GM12878 (cell line): ENCODE results near the gene ADAR. TPM values are rescaled to one million over a fixed set of nuclear protein-coding genes. Genes with fewer than 3 reads are reported as not detected.
A peak's percentile ranks its signal among the peaks of the same experiment; 100 is the strongest.

Experiments
- CBFB ChIP-seq: IDR thresholded peaks from 2 replicates; pipeline ENCODE4 v1.6.1; 2016; ENCODE audit warnings: antibody characterized with exemption, low read depth
- CBX3 ChIP-seq: fragments of 200-600 bp; sonication (generic); IDR thresholded peaks from 2 replicates; pipeline ENCODE4 v1.6.1; 2016; ENCODE audit warnings: low read depth, borderline replicate concordance
- CREB1 ChIP-seq: IDR thresholded peaks from 2 replicates; pipeline ENCODE4 v1.6.1; 2012; ENCODE audit warnings: low read depth, mild to moderate bottlenecking, inconsistent platforms
- HDAC6 ChIP-seq: fragments of 200-600 bp; sonication (generic); IDR thresholded peaks from one replicate; pipeline ENCODE4 v1.8.0; 2017; ENCODE audit warnings: antibody characterized with exemption; ENCODE audit not compliant: unreplicated experiment
- JUNB ChIP-seq: IDR thresholded peaks from 2 replicates; pipeline ENCODE4 v1.6.1; 2016; ENCODE audit warnings: antibody characterized with exemption, mild to moderate bottlenecking
- MEF2B ChIP-seq: fragments of 450-650 bp; IDR thresholded peaks from 2 replicates; pipeline ENCODE4 v1.6.1; 2018; ENCODE audit warnings: mild to moderate bottlenecking, moderate library complexity; ENCODE audit not compliant: partially characterized antibody, poor library complexity, severe bottlenecking
- MLLT1 ChIP-seq: fragments of 450-650 bp; IDR thresholded peaks from 2 replicates; pipeline ENCODE4 v1.6.1; 2016; ENCODE audit warnings: mild to moderate bottlenecking
- MXI1 ChIP-seq: fragments of 150-350 bp; IDR thresholded peaks from 2 replicates; pipeline ENCODE4 v1.6.1; 2011; ENCODE audit warnings: low read depth, mild to moderate bottlenecking, inconsistent platforms, low read length, improper control_type of control experiment
- MYB ChIP-seq: fragments of 150-350 bp; IDR thresholded peaks from 2 replicates; pipeline ENCODE4 v1.6.1; 2014; ENCODE audit warnings: mild to moderate bottlenecking, low read depth, low read length, borderline replicate concordance
- RAD21 ChIP-seq: IDR thresholded peaks from 2 replicates; pipeline ENCODE4 v1.6.1; 2011; ENCODE audit warnings: mild to moderate bottlenecking, low read depth, low read length, moderate library complexity; ENCODE audit not compliant: insufficient read depth
- RB1 ChIP-seq: fragments of 450-650 bp; formaldehyde crosslinking; IDR thresholded peaks from 2 replicates; pipeline ENCODE4 v1.6.1; 2017; ENCODE audit warnings: mild to moderate bottlenecking, borderline replicate concordance
- RELB ChIP-seq: fragments of 450-650 bp; IDR thresholded peaks from 2 replicates; pipeline ENCODE4 v1.6.1; 2017; ENCODE audit warnings: low read depth, mild to moderate bottlenecking, moderate library complexity
- SIX5 ChIP-seq: IDR thresholded peaks from 2 replicates; pipeline ENCODE4 v1.6.1; 2011; ENCODE audit warnings: mild to moderate bottlenecking, low read depth, low read length, moderate library complexity; ENCODE audit not compliant: severe bottlenecking
- TAF1 ChIP-seq: IDR thresholded peaks from 2 replicates; pipeline ENCODE4 v1.6.1; 2011; ENCODE audit warnings: mild to moderate bottlenecking, low read depth, low read length, borderline replicate concordance
- ZBTB40 ChIP-seq: fragments of 450-650 bp; IDR thresholded peaks from 2 replicates; pipeline ENCODE4 v1.6.1; 2016; ENCODE audit warnings: mild to moderate bottlenecking, moderate library complexity, borderline replicate concordance
- ZNF384 ChIP-seq: IDR thresholded peaks from 2 replicates; pipeline ENCODE4 v1.6.1; 2012; ENCODE audit warnings: low read depth, mild to moderate bottlenecking, low read length, improper control_type of control experiment, borderline replicate concordance
- ZNF687 ChIP-seq: fragments of 450-650 bp; IDR thresholded peaks from 2 replicates; pipeline ENCODE4 v1.6.1; 2017; ENCODE audit warnings: mild to moderate bottlenecking, moderate library complexity
- polyA plus RNA-seq, 11 experiments: library from polyadenylated mRNA; depleted of rRNA in 4 of 11; unstranded in 6 of 11; stranded (reverse) in 5 of 11; fragments of >200 nt; fragmentation: Nextera tagmentation in 4 of 11; fragmentation: Illumina TruSeq in 1 of 11; extraction: Ambion mirVana in 4 of 11; extraction: Trizol in 1 of 11; gene quantifications; 1 replicate in 1 of 11; 2 replicates in 10 of 11; pipeline versions ENCODE4 v1.2.1 to v1.2.3, GENCODE V29; 2011 to 2016; ENCODE audit warnings: inconsistent platforms in 2 of 11, missing spikeins in 2 of 11, low read depth in 1 of 11
- total RNA-seq, 4 experiments: library from RNA; depleted of rRNA in 3 of 4; stranded (reverse); fragments of >200 nt in 3 of 4; fragmentation: Illumina TruSeq in 1 of 4; extraction: Trizol in 1 of 4; gene quantifications; 2 replicates each; pipeline versions ENCODE4 v1.2.1 to v1.2.3, GENCODE V29; 2013 to 2021

ADAR gene
- total and polyA plus RNA-seq, 10 of the 15 experiments (the other 5 are each of a cell fraction or from before 2014, with no cell fraction given) = 55.5 to 413 (median 176) TPM

GRCh38 chr1:154558720-154559465 is 49.1 kb downstream of the ADAR start (continued):
- TF ChIP-seq RELB (peak; percentile 77; the same call in 1 of the 2 replicates), MLLT1 (no peak), JUNB (no peak), CBFB (no peak), CBX3 (no peak), MEF2B (peak; percentile 77), ZNF384 (no peak), ZNF687 (peak; percentile 98), ZBTB40 (peak; percentile 62; the same call in 1 of the 2 replicates), TAF1 (0 out of 2 replicates have a peak, but pooled peaks have one; percentile 10), RB1 (peak; percentile 88; the same call in 1 of the 2 replicates), CREB1 (peak; percentile 92), RAD21 (no peak), SIX5 (peak; percentile 76), MYB (no peak), MXI1 (peak; percentile 99), HDAC6 (no peak)
